HEK293T (cell line): Measurements from ENCODE around the gene LIPE.

Source experiments
- CTCF ChIA-PET: fragments of 350-600 bp; formaldehyde crosslinking; extraction: SDS; loops from one replicate; lab custom pipeline; 2021; ENCODE audit warnings: antibody characterized with exemption, inconsistent platforms; lab: Yijun Ruan, JAX
- POLR2A ChIA-PET: fragments of 350-600 bp; formaldehyde crosslinking; extraction: SDS; loops from one replicate; lab custom pipeline; 2020; ENCODE audit warnings: antibody characterized with exemption, inconsistent platforms; lab: Yijun Ruan, JAX
- DNase-seq: peaks from one replicate; pipeline ENCODE4 v3.0.0; 2012; ENCODE audit warnings: mixed read lengths; ENCODE audit errors: extremely low spot score
- ARNT ChIP-seq: fragments of 450-650 bp; IDR thresholded peaks from 2 replicates; pipeline ENCODE4 v1.6.1; 2017; ENCODE audit warnings: mild to moderate bottlenecking
- BHLHE40 ChIP-seq: fragments of 450-650 bp; IDR thresholded peaks from 2 replicates; pipeline ENCODE4 v1.6.1; 2016; ENCODE audit warnings: mild to moderate bottlenecking, moderate library complexity, borderline replicate concordance
- CTBP1 ChIP-seq: fragments of 450-650 bp; IDR thresholded peaks from 2 replicates; pipeline ENCODE4 v1.6.1; 2016; ENCODE audit warnings: borderline replicate concordance
- ELF4 ChIP-seq: fragments of 450-650 bp; IDR thresholded peaks from 2 replicates; pipeline ENCODE4 v1.6.1; 2017; ENCODE audit warnings: antibody characterized with exemption
- FOXA1 ChIP-seq: fragments of 450-650 bp; IDR thresholded peaks from 2 replicates; pipeline ENCODE4 v1.6.1; 2016; ENCODE audit warnings: mild to moderate bottlenecking
- FOXK2 ChIP-seq: fragments of 450-650 bp; IDR thresholded peaks from 2 replicates; pipeline ENCODE4 v1.6.1; 2016; ENCODE audit warnings: mild to moderate bottlenecking
- FOXM1 ChIP-seq: fragments of 450-650 bp; IDR thresholded peaks from 2 replicates; pipeline ENCODE4 v1.6.1; 2017; ENCODE audit warnings: mild to moderate bottlenecking, borderline replicate concordance
- HDGF ChIP-seq: fragments of 450-650 bp; IDR thresholded peaks from 2 replicates; pipeline ENCODE4 v1.6.1; 2017; ENCODE audit warnings: antibody characterized with exemption, borderline replicate concordance
- L3MBTL2 ChIP-seq: fragments of 450-650 bp; conservative IDR thresholded peaks from 2 replicates; pipeline ENCODE4 v1.6.1; 2016; ENCODE audit warnings: mild to moderate bottlenecking
- LEF1 ChIP-seq: fragments of 450-650 bp; IDR thresholded peaks from 2 replicates; pipeline ENCODE4 v1.6.1; 2017; ENCODE audit warnings: mild to moderate bottlenecking, borderline replicate concordance
- NFRKB ChIP-seq: fragments of 450-650 bp; IDR thresholded peaks from 2 replicates; pipeline ENCODE4 v1.6.1; 2016; ENCODE audit warnings: mild to moderate bottlenecking, moderate library complexity
- PKNOX1 ChIP-seq: fragments of 450-650 bp; IDR thresholded peaks from 2 replicates; pipeline ENCODE4 v1.6.1; 2016
- SP1 ChIP-seq: fragments of 450-650 bp; IDR thresholded peaks from 2 replicates; pipeline ENCODE4 v1.6.1; 2017
- SUZ12 ChIP-seq: fragments of 450-650 bp; IDR thresholded peaks from 2 replicates; pipeline ENCODE4 v1.6.1; 2016; ENCODE audit warnings: mild to moderate bottlenecking
- TARDBP ChIP-seq: fragments of 450-650 bp; IDR thresholded peaks from 2 replicates; pipeline ENCODE4 v1.6.1; 2016
- ZNF384 ChIP-seq: fragments of 450-650 bp; IDR thresholded peaks from 2 replicates; pipeline ENCODE4 v1.6.1; 2016

The LIPE gene

DNA sequence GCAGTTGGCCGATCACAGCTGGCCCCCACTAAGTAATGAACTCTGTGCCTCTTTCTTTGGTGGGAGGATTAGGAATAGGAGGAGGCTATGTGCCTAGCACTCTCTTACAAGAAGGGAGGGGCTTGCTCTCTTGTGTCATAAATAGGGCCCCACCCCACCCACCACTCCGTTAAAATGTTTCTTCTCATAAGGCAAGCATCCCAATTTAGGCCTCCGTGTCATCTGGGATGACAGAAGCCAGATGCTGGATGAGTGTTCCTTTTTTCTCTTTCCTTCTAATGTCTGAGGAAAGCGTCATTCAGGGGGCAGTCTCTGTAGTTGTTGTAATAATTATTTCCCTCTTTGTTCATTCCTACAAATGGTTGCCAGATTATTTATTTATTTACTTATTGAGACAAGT is at the start of gene LIPE:
Gene LIPE (minus strand): TSS at position 76 of the 400 bp plus-strand sequence. CDS start 239 bp downstream, outside the sequence.
- POLR2A ChIA-PET, result interaction anchor here (2.6 kb wide), 1 partner anchor 31 kb away, joined by 10 read pairs; no protein-coding TSS in a partner anchor
- CTCF ChIA-PET, result interaction anchor here (1.4 kb wide), 1 partner anchor 11 kb away, joined by 3 read pairs; no protein-coding TSS in a partner anchor

DNA sequence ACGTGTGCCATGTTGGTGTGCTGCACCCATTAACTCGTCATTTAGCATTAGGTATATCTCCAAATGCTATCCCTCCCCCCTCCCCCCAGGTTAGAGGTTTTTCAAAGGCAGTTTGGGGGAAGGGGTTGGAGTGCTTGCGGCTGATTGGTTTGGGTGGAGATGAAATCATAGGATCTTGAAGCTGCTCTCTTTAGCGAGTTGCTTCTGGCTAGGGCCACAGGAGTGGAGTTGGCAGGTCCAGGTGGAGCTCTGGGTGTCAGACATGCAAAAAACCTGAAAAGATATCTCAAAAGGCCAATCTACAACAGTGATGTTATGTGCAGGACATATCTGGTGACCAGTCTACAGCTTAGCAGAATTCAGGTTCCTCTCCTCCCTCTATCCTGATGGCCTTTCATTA is 48.2 kb upstream of the LIPE start:
- TF ChIP-seq NFRKB (no peak), BHLHE40 (no peak), ZNF384 (no peak), LEF1 (no peak), FOXM1 (no peak), SUZ12 (no peak), PKNOX1 (no peak), L3MBTL2 (no peak), SP1 (no peak), FOXA1 (no peak), FOXK2 (no peak), ARNT (no peak), ELF4 (no peak), TARDBP (no peak), CTBP1 (no peak), HDGF (no peak)
- POLR2A ChIA-PET, result no interaction called here
- CTCF ChIA-PET, result no interaction called here
- no peak for DNase-seq

More for the DNA sequence above, at the start of gene LIPE:
- TF ChIP-seq CTBP1 (no peak), NFRKB (no peak), L3MBTL2 (no peak), ELF4 (no peak), TARDBP (no peak), FOXA1 (no peak), LEF1 (no peak), ARNT (no peak), ZNF384 (no peak), FOXM1 (no peak)
- no peak for DNase-seq

DNA sequence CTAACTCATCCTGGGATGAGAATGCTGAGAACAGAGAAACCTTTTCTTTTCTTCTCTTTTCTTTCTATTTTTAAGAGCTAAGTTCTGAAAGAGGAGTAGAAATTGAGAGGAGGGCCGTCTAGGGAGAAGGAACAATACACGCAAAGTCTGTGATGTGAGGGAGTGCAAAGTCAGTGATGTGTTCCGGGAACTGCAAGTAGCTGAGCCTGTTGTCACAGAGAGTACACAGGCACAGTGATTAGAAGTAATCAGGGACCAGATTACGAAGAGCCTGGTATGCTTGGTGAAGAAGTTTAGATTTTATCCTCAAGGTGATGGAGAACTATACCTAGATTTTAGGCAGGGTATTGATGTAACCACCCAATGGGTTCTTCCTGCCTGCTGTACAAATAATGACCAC is 47.6 kb upstream of the LIPE start:
- TF ChIP-seq ARNT (no peak), ZNF384 (no peak), SP1 (no peak), SUZ12 (no peak)
- no peak for DNase-seq
- CTCF ChIA-PET, result no interaction called here

DNA sequence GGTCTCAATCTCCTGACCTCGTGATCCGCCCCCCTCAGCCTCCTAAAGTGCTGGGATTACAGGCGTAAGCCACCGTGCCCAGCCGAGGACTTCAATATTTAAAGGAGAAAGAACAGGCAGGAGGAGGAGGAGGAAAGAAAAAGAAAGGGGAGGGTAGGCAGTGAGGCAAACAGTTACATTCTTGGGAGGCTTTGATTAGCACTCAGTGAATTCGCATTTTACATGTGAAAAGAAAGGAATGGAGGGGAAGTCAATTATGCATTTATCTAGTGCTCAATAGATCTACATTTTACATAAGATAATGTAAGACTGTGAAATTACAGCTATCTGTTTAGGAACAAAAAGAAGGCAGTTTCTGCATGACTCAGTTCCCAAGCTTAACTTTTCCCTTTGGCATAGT is 46.5 kb upstream of the LIPE start:
- TF ChIP-seq SP1 (no peak), TARDBP (no peak), HDGF (no peak), ZNF384 (no peak), FOXK2 (no peak), ELF4 (no peak), CTBP1 (no peak), SUZ12 (no peak), ARNT (no peak), FOXA1 (no peak), FOXM1 (no peak), LEF1 (no peak), PKNOX1 (no peak), NFRKB (no peak), BHLHE40 (no peak), L3MBTL2 (no peak)
- CTCF ChIA-PET, result no interaction called here
- no peak for DNase-seq
- POLR2A ChIA-PET, result no interaction called here

More for the DNA sequence above, 47.6 kb upstream of the LIPE start:
- POLR2A ChIA-PET, result no interaction called here

DNA sequence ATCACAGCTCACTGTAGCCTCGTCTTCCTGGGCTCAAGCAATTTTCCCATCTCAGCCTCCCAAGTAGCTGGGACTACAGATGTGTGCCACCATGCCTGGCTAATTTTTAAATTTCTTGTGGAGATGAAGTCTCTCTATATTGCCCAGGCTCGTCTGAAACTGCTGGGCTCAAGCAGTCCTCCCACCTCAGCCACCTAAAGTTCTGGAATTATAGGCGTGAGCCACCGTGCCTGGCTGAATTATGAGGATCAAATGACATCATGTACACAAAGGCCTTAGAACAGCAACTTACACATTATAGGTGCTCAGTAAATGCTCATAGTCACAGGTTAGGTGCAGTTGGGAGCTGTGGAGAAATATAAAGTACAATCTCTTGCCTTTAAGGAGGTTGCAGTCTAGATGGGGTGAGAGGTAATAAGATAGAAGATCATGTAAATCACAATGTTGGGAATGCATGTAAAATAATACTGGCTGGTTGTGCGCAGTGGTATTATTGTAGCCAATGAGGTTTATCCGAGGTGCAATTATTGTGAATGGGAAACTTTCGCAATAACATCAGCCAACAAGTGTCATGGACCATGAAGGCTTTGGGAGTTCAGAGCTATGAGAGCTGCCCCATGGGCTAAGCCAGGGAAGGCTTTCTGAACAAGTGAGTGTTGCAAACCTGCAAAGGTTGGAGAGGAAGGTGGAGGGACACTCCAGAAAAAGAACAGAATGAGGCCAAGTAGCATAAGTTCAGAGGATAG is 45.4 kb upstream of the LIPE start:
- POLR2A ChIA-PET, result no interaction called here
- DNase-seq, result no peak
- CTCF ChIA-PET, result no interaction called here
- TF ChIP-seq FOXK2, result no peak
- TF ChIP-seq TARDBP, result no peak
- no peak for TF ChIP-seq ZNF384
- no peak for TF ChIP-seq NFRKB
- TF ChIP-seq ELF4, result no peak
- TF ChIP-seq FOXA1, result no peak
- no peak for TF ChIP-seq SUZ12
- no peak for TF ChIP-seq CTBP1
- no peak for TF ChIP-seq PKNOX1
- no peak for TF ChIP-seq BHLHE40
- no peak for TF ChIP-seq FOXM1
- no peak for TF ChIP-seq SP1
- TF ChIP-seq HDGF, result no peak

DNA sequence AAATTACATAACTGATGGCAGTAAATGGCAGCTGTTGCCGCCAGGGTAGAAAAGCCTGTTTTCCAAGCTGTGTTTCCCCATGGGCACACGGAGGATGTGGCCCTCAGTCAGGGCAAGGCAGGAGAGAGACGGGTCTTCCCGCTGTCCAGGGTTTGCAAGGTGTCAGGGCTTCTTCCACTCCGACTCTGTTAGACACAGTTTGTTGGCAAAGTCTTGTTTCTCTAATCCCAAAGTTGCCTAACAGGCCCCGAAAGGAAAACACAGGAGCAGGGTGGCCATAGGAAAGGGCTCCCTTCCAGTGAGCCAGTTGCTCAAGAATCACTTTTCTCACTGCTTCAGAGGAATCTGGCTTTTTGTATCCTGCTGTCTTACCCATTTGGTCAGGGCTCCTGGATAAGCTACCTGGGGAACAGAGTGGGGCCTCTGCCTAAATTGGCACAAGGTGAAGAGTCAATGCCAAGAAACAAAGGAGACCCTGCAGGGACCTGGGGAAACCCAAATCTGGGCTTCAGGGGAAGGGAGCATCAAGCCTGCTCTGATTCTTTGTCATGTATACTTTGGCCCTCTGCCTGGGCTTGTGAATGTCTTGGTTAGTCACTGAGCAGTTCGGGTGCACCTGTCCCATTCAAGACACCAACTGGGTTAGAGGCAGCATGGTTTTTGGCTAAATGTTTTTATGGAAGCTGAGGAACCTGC is 44.5 kb upstream of the LIPE start:
- ChIA-PET CTCF (no interaction called here), POLR2A (no interaction called here)
- no peak for TF ChIP-seq FOXK2
- TF ChIP-seq FOXA1, result no peak
- no peak for TF ChIP-seq ELF4
- TF ChIP-seq SP1, result no peak
- no peak for TF ChIP-seq BHLHE40
- no peak for TF ChIP-seq LEF1
- DNase-seq, result no peak
